GM12801 (cell line): ENCODE results near the gene SGTB.

Experiments used
- CTCF ChIP-seq: IDR thresholded peaks from one replicate; pipeline ENCODE4 v1.5.1; 2011; ENCODE audit warnings: control low read depth; ENCODE audit not compliant: insufficient read length; ENCODE audit errors: extremely low read depth

The SGTB gene

GRCh38 chr5:65749221-65749844 is 27.4 kb upstream of the SGTB start:
- no peak for TF ChIP-seq CTCF

GRCh38 chr5:65742565-65743231 is 20.8 kb upstream of the SGTB start:
- no peak for TF ChIP-seq CTCF

- no peak for TF ChIP-seq CTCF
Observed at GRCh38 chr5:65739162-65739561, 17.3 kb upstream of the SGTB start.

GRCh38 chr5:65738305-65738704 is 16.4 kb upstream of the SGTB start:
- no peak for TF ChIP-seq CTCF

GRCh38 chr5:65737842-65738241 is 15.9 kb upstream of the SGTB start:
- TF ChIP-seq CTCF = no peak

GRCh38 chr5:65736011-65736410 is 14.1 kb upstream of the SGTB start:
- no peak for TF ChIP-seq CTCF

GRCh38 chr5:65734921-65735320 is 13.0 kb upstream of the SGTB start:
- TF ChIP-seq CTCF = no peak
